ENCODE measurements around the gene CEMIP. TPM values are rescaled to one million over a fixed set of nuclear protein-coding genes. Genes with fewer than 3 reads are reported as not detected.

CEMIP gene
- total and polyA plus RNA-seq, 2 of the 13 experiments (the other 11 are each of a cell fraction or from before 2014, with no cell fraction given): 4.3 to 28.5 TPM

DNA sequence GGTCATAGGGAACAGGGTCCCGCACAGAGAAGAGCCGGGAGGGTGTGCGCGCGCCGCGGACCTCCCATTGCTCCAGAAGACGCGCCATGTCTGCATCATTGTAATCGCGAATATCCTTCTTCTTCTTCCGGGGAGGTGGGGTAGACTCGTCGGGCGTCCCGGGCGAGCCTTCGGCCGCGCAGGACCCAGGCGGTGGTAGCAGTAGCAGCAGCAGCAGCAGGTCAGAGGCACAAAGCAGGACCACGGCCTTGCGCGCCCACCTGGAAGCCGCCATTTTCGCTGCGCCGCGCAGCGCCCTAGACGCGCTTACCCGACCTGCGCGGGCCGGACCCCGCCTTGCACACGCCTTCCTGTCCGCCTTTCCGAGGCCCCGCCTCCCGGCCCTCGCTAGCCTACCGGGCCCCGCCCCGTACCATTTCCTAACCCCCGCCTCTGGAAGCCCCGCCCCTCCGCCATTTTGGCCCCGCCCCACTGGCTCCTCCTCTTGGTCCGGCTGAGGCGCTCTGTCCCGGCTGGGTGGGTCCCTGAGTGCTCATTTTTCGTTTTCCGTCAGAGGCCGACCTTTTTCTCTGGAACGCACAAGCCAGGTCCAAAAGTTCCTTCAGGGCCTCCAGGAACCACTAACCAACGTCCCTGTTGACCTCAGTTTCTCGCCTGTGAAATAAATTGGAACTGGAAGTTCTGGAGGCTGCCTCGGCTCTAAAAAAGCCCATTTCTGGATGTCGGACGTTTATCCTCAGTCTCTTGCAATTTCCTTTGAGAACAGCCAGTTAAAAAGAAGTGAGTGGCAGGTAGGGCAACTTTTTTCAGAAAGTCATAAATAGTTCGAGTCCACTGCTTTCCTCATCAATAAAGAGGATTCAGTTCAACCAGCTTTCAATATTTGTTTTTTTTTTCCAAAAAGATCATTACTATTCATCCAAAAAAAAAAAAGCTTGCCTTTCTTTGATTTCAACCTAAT lies 210.6 kb downstream of the CEMIP start, which contains the start of gene MESD (continued):
- TF ChIP-seq, protein P1, sequence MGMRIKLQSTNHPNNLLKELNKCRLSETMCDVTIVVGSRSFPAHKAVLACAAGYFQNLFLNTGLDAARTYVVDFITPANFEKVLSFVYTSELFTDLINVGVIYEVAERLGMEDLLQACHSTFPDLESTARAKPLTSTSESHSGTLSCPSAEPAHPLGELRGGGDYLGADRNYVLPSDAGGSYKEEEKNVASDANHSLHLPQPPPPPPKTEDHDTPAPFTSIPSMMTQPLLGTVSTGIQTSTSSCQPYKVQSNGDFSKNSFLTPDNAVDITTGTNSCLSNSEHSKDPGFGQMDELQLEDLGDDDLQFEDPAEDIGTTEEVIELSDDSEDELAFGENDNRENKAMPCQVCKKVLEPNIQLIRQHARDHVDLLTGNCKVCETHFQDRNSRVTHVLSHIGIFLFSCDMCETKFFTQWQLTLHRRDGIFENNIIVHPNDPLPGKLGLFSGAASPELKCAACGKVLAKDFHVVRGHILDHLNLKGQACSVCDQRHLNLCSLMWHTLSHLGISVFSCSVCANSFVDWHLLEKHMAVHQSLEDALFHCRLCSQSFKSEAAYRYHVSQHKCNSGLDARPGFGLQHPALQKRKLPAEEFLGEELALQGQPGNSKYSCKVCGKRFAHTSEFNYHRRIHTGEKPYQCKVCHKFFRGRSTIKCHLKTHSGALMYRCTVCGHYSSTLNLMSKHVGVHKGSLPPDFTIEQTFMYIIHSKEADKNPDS (CRISPR knock-in tag; IDR thresholded peaks at IDR 0.05): no peak
- TF ChIP-seq MEF2D (CRISPR knock-in tag; IDR thresholded peaks at IDR 0.05) (no peak), CC2D1A (CRISPR knock-in tag; IDR thresholded peaks at IDR 0.05) (no peak), TMF1 (CRISPR knock-in tag; IDR thresholded peaks at IDR 0.05; ENCODE audit: low read depth) (no peak), MAFF (IDR thresholded peaks at IDR 0.05; ENCODE audit: low read depth, low read length) (no peak), TCF12 (IDR thresholded peaks at IDR 0.05) (no peak), TCF12 (CRISPR knock-in tag; IDR thresholded peaks at IDR 0.05) (no peak), MIER2 (CRISPR knock-in tag; IDR thresholded peaks at IDR 0.05) (peak; percentile 29; the same call in 1 of the 2 replicates), KLF6 (CRISPR knock-in tag; IDR thresholded peaks at IDR 0.05) (peak; percentile 56; the same call in 1 of the 2 replicates), TBX3 (IDR thresholded peaks at IDR 0.05; ENCODE audit: borderline replicate concordance) (no peak), HES4 (CRISPR knock-in tag; IDR thresholded peaks at IDR 0.05; ENCODE audit: borderline replicate concordance) (no peak), GLI4 (CRISPR knock-in tag; IDR thresholded peaks at IDR 0.05; ENCODE audit: borderline replicate concordance) (0 out of 2 replicates have a peak, but pooled peaks have one; percentile 38), ZNF251 (CRISPR knock-in tag; IDR thresholded peaks at IDR 0.05) (no peak), MXI1 (IDR thresholded peaks at IDR 0.05; ENCODE audit: borderline replicate concordance, low read depth, low read length) (peak; percentile 77; the same call in 1 of the 3 replicates), PHB2 (IDR thresholded peaks at IDR 0.05; ENCODE audit: partially characterized antibody) (no peak), PHF5A (CRISPR knock-in tag; IDR thresholded peaks at IDR 0.05; ENCODE audit: low read depth, unreplicated experiment) (no peak), ZNF331 (CRISPR knock-in tag; IDR thresholded peaks at IDR 0.05) (peak; percentile 40; the same call in 1 of the 2 replicates), ASH2L (IDR thresholded peaks at IDR 0.05; ENCODE audit: insufficient read length, low read depth, low read length) (peak; percentile 74), ZNF776 (CRISPR knock-in tag; IDR thresholded peaks at IDR 0.05) (no peak; the same call in 1 of the 2 replicates), MAZ (IDR thresholded peaks at IDR 0.05; ENCODE audit: borderline replicate concordance, low read depth, low read length) (no peak), MAZ (CRISPR knock-in tag; IDR thresholded peaks at IDR 0.05; ENCODE audit: low read depth) (no peak), SALL2 (CRISPR knock-in tag; IDR thresholded peaks at IDR 0.05) (peak; percentile 29; the same call in 1 of the 2 replicates), HHEX (CRISPR knock-in tag; IDR thresholded peaks at IDR 0.05) (no peak)
- TF ChIP-seq, protein P2, sequence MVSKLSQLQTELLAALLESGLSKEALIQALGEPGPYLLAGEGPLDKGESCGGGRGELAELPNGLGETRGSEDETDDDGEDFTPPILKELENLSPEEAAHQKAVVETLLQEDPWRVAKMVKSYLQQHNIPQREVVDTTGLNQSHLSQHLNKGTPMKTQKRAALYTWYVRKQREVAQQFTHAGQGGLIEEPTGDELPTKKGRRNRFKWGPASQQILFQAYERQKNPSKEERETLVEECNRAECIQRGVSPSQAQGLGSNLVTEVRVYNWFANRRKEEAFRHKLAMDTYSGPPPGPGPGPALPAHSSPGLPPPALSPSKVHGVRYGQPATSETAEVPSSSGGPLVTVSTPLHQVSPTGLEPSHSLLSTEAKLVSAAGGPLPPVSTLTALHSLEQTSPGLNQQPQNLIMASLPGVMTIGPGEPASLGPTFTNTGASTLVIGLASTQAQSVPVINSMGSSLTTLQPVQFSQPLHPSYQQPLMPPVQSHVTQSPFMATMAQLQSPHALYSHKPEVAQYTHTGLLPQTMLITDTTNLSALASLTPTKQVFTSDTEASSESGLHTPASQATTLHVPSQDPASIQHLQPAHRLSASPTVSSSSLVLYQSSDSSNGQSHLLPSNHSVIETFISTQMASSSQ (IDR thresholded peaks at IDR 0.05; ENCODE audit: low read depth): no peak
- TF ChIP-seq, protein P2 (CRISPR knock-in tag; IDR thresholded peaks at IDR 0.05; ENCODE audit: borderline replicate concordance): peak; percentile 55; the same call in 1 of the 2 replicates
